Measurements from ENCODE around the gene CD7.
A peak's percentile ranks its signal among the peaks of the same experiment; 100 is the strongest.

The CD7 gene

DNA sequence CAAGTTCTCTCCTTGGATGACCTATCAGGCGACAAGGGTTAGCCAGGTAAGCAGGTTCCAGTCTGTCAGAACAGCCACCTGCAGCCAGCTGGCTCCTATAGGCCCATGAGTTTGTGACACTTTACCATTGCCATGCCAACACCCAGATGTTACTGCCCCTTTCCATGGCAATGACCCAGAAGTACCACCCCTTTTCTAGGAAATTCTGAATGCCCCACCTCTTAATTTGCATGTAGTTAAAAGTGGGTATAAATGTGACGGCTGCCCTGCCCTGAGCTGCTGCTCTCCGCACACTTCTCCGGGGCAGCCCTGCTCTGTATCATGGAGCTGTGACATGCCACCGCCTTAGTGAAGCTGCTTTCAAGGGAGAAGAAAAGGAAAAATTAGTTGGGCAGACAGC is 26.2 kb upstream of the CD7 start:
- in situ Hi-C loops (cut with HindIII; ENCODE audit: low pct_unique_long_range_greater_than_20kb, low sequenced_read_pairs): loop anchor here (10.0 kb wide), 1 partner anchor 71 kb away; the partner anchor contains the start of genes HEXD and OGFOD3
- DNase-seq (ENCODE audit: low read depth in 1 of 2, low spot score in 1 of 2): peak in 1 of 2 experiments; percentile 86
- TF ChIP-seq JUND (IDR thresholded peaks at IDR 0.05; ENCODE audit: low read depth): no peak

DNA sequence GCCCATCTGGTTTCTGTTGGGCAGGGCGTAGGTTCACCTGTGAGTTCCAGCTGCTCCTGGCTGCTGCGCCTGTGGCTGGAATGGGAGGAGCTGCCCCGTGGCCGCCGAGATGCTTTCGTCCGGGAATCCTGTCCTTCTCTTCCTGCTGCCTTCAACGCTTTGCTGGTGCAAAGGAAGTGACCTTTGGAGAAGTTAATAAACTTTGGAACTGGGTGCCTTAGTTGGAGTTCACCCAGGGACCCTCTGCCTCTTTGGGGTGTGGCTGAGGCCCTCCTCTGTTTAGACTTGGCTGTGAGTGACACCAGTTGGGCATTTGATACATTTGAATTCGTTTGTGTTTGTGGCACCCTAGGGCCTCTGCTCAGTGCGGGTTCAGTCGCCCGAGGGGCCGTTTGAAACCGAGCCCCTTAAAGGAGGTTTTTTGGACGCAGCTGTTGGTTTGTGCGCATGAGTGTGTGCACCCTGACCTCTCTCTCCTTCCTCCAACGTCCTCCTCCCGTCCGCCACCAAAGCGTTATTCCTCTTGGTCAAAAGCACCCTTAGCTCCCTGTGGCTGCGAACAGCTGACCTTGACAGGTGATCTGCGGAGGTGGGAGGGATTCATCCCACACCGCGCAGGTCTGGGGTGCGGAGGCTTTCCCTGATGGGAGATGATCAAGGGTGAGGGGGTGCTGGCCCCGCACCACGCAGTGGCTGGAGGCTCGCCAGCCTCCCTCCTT is 25.1 kb upstream of the CD7 start:
- in situ Hi-C loops (cut with HindIII; ENCODE audit: low pct_unique_long_range_greater_than_20kb, low sequenced_read_pairs): loop anchor here (10.0 kb wide), 1 partner anchor 72 kb away; the partner anchor contains the start of genes HEXD and OGFOD3

DNA sequence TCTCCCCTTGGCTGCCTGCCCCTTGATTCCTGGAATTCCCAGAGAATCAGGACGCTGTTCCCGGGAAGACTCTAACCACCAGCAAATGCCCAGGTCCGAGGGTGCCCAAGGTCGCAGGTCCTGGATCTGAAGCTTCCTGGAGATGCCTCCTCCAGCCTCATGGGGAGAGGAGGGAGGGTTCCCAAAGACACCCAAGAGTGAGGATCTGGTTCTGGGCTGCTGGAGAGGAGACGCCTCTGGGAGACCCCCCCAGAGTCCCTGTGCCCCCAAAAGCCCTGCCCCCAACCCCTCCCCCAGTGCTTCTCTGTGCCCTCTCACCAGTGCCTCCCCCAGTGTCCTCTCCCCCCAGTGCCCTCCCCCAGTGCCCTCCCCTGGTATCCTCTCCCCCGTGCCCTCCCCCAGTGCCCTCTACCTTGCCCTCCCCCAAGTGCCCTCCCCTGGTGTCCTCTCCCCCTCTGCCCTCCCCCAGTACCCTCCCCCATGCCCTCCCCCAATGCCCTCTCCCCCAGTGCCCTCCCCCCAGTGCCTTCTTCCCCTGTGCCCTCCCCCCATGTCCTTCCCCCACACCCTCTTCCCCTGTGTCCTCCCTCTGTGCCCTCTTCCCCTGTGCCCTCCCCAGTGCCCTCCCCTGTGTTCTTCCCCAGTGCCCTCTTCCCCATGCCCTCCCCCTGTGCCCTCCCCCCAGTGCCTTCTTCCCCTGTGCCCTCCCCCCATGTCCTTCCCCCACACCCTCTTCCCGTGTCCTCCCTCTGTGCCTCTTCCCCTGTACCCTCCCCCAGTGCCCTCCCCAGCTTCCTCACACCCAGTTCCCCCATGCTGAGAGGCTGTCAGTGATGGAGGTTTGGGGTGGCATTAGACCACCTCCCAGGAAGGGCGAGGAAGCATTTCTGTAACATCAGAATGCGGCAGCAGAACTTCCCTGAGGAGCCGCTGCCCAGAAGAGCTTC is 22.5 kb upstream of the CD7 start:
- in situ Hi-C loops (cut with HindIII; ENCODE audit: low pct_unique_long_range_greater_than_20kb, low sequenced_read_pairs): loop anchor here (10.0 kb wide), 1 partner anchor 75 kb away; the partner anchor contains the start of genes HEXD and OGFOD3
- DNase-seq (ENCODE audit: low read depth in 1 of 2, low spot score in 1 of 2): no peak

More for the DNA sequence above, 25.1 kb upstream of the CD7 start:
- no peak for TF ChIP-seq JUND (IDR thresholded peaks at IDR 0.05; ENCODE audit: low read depth)
- no peak for DNase-seq (ENCODE audit: low read depth in 1 of 2, low spot score in 1 of 2)

DNA sequence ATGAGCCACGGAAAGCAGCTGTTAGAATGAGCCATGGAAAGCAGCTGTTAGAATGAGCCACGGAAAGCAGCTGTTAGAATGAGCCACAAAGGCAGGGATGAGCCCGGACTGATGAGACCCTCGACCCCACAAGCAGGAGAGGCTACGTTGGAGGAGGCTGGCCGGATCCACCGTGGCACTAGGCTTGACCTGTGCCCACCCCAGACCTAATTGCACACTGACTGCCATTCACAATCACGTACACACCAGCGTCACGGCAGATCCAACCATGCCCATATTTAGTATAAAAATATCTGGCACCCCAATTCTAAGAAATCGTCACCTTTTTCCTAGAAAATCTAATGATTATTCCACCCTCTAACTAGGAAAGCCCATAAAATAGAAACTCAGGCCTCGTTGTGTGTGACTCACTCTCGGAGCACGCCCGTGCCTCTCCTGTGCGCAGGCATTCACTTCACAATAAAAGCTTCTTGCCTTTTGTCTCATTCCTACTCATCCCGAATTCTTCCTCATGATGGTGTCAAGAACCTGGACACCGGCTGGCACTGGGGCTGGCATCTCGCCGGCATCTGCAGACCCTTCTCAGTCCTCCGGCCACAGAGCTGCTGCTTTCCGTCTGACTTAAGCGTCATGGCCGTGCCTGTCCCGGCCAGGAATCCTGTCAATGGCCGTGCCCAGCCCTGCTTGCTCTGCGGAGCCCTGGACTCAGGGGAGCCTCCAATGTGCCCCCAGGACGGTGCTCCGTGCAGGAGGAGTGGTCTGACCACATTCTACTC is 21.6 kb upstream of the CD7 start:
- in situ Hi-C loops (cut with HindIII; ENCODE audit: low pct_unique_long_range_greater_than_20kb, low sequenced_read_pairs): no loop called here
- TF ChIP-seq JUND (IDR thresholded peaks at IDR 0.05; ENCODE audit: low read depth): no peak
- DNase-seq (ENCODE audit: low read depth in 1 of 2, low spot score in 1 of 2): peak; percentile 85 to 92

More for the DNA sequence above, 22.5 kb upstream of the CD7 start:
- TF ChIP-seq JUND (IDR thresholded peaks at IDR 0.05; ENCODE audit: low read depth): no peak

DNA sequence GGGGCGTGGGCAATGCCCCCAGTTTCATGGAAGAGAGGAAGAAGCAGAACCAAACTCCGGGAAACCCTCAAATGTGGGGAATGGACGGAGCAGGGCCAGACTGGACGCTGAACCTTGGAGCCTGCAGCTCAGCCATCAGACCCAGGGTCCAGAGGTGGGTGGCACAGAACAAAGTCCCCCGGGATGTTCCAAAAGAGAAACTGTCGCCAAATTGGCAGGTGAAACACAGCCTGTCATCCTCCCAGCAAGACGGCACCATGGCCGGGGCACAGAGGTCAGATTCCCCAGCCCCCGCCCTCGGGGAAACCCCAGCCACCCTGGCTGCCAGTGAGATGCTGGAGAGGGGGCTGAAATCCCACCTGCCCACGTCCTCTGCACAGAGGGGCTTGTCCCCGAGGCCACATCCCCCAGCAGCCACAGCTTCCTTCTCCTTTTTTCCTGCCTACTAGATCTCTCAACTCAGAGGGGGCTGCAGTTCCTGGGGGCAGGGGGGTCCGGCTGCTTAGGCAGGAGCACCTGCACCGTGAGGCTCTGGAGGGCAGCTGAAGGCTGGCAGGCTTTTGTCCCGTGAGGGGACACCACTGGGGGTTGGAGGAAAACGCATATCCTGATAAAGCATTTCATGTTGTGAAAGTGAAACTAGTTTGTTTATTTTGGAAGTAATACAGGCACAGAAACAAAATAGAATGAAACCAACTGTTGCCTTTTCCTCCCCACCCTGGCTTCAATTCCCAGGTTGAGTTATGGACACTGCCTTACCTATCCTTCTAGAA is 17.4 kb upstream of the CD7 start:
- no peak for TF ChIP-seq JUND (IDR thresholded peaks at IDR 0.05; ENCODE audit: low read depth)
- no peak for DNase-seq (ENCODE audit: low read depth in 1 of 2, low spot score in 1 of 2)
- in situ Hi-C loops (cut with HindIII; ENCODE audit: low pct_unique_long_range_greater_than_20kb, low sequenced_read_pairs): no loop called here

DNA sequence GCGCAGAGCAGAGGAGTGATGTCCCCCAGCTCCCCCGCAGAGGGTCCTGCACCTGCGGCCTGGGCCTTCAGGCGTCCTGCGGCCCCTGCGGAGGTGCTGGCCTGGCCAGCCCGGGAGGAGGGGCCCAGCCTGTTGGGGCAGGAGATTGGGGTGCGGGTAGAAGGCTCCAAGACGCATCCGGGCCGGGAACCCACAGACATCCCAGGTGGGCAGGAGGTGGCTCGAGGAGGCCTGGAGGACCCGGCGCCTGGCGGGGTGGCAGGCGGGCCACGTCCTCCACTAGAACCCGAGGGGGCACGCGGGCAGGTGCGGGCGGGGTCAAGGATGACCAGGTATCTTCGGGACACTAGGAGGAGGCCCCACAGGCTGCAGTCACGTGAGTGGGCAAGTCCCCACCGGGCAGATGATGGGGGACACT is 16.8 kb upstream of the CD7 start:
- in situ Hi-C loops (cut with HindIII; ENCODE audit: low pct_unique_long_range_greater_than_20kb, low sequenced_read_pairs): no loop called here
- no peak for DNase-seq (ENCODE audit: low read depth in 1 of 2, low spot score in 1 of 2)
- no peak for TF ChIP-seq JUND (IDR thresholded peaks at IDR 0.05; ENCODE audit: low read depth)

DNA sequence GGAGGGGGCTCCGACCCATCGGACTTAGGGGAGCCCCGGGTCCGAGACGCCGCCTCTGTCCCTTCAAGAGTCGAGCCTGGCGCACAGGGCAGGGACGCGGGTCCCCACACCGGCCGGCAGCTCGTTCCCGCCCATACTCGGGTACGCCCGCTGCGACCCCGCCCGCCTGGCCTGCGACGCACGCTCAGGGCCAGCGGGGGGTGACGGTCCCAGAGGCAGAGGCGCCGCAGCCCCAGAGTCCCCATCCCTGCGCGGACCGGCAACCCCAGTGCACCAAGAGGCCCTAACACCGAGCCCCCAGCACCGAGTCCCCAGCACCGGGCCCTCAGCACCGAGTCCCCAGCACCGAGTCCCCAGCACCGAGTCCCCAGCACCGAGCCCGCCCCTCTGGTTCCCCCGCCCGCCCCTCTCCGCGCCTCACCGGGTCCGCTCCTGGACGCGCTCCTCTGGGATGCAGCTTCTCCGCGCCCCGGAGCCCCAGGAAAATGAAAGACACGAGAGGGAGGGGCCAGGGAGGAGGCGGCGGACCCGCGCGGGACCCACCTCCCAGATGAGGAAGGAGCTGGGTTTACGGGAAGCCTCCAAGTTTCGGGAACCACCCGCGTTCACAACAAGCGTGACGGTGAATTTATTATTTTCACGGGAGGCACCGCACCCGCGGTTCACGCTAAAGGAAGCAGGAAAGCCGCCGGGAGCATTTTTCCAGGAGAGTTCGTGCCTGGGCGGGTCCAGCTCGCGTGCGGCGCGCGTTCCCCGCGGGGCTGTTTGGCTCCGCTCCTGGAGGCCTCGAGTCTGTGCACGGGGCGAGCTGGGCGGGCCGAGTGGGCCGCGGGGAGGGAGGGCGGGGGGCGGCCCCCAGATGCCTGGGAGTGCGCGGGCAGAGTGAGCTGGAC is 16.1 kb upstream of the CD7 start, which contains the start of gene SECTM1:
Gene SECTM1, minus strand, starts transcription at position 488 of the 893 bp plus-strand sequence. CDS start 6,526 bp downstream, outside the sequence.
- DNase-seq (ENCODE audit: low read depth in 1 of 2, low spot score in 1 of 2): peak; percentile 69 to 82
- no peak for TF ChIP-seq JUND (IDR thresholded peaks at IDR 0.05; ENCODE audit: low read depth)
- in situ Hi-C loops (cut with HindIII; ENCODE audit: low pct_unique_long_range_greater_than_20kb, low sequenced_read_pairs): no loop called here

DNA sequence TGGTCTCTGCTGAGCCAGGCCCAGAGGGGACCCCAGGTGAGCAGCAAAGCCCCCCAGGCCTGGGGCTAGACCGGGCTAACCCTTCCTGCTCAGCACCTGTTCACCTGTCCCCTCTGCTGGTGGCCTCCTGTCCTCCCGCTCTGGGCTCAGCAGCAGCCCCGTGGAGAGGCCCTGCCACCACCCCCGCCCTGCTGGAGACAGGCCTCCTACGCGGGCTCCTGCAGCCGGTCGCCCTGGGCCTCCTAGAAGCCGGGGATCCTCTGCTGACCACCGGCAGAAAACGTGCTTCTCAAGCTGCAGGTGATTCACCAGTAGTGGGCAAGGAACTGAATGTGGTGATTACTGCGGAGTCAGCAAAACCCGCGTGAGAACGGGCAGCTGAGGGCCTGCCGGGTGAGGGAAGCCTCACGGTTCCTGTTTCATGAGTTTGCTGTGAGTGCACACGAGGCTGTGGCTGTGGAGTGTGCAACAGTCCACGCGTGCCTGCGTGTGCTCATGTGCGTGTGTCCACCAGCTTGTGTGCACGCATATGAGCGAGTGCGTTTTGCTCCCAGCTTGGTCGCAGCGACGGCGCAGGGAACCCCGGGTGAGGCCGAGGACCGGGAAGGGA is 15.4 kb upstream of the CD7 start:
- DNase-seq (ENCODE audit: low read depth in 1 of 2, low spot score in 1 of 2): peak; percentile 65 to 75
- in situ Hi-C loops (cut with HindIII; ENCODE audit: low pct_unique_long_range_greater_than_20kb, low sequenced_read_pairs): no loop called here
- no peak for TF ChIP-seq JUND (IDR thresholded peaks at IDR 0.05; ENCODE audit: low read depth)

DNA sequence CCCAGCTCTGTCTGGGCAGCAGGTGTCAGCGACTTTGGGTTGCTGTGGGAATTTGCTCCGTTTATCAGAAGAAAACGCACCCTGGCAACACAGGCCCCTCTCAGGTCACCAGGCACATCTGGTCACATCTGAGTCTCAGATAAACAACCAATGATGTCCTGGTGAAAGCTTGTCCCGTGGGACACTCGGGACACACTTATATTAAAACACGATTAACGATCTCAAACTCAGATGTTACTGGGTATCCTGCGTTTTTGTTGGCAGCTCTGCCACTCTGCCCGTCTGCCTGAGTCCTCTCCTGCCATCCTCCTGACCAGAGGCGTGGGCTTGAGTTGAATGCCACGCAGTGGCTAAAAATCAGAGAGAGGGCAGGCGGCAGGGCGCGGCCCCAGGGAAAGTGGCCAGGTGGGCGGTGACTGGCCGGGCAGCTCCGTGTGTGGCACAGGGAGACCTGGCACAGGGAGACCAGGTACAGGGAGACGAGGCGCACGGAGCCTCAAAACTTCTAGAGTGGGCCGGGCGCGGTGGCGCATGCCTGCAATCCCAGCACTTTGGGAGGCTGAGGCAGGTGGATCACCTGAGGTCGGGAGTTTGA is 14.0 kb upstream of the CD7 start:
- DNase-seq (ENCODE audit: low read depth in 1 of 2, low spot score in 1 of 2): no peak
- in situ Hi-C loops (cut with HindIII; ENCODE audit: low pct_unique_long_range_greater_than_20kb, low sequenced_read_pairs): no loop called here
- no peak for TF ChIP-seq JUND (IDR thresholded peaks at IDR 0.05; ENCODE audit: low read depth)
